Embryonic facial prominence (tissue), 1 donor: ENCODE results near the gene NPY5R.

ENCODE experiments used
- DNase-seq: peaks from one replicate; pipeline ENCODE4 v3.0.0-alpha.2; 2016; ENCODE audit errors: extremely low spot score

Gene NPY5R

GRCh38 chr4:163343604-163344146 is at the start of gene NPY5R:
NPY5R (plus strand) TSS chr4:163343892; CDS start chr4:163350274, 6,382 bp downstream.
- DNase-seq: no peak

- no peak for DNase-seq
Observed at GRCh38 chr4:163295138-163295537, 48.6 kb upstream of the NPY5R start.

GRCh38 chr4:163300445-163300844 is 43.2 kb upstream of the NPY5R start:
- no peak for DNase-seq

GRCh38 chr4:163303069-163303468 is 40.6 kb upstream of the NPY5R start:
- DNase-seq: no peak

GRCh38 chr4:163309466-163309865 is 34.2 kb upstream of the NPY5R start:
- DNase-seq: no peak

GRCh38 chr4:163317110-163317509 is 26.6 kb upstream of the NPY5R start:
- no peak for DNase-seq

GRCh38 chr4:163330916-163331628 is 12.6 kb upstream of the NPY5R start:
- no peak for DNase-seq

- DNase-seq: no peak
Observed at GRCh38 chr4:163331629-163332376, 11.9 kb upstream of the NPY5R start.

GRCh38 chr4:163332526-163333406 is 10.9 kb upstream of the NPY5R start, which contains the start of gene NPY1R:
NPY1R (minus strand) TSS chr4:163332596; CDS start chr4:163326554, 6,042 bp downstream.
- peak; percentile 24 for DNase-seq

- DNase-seq: no peak
Observed at GRCh38 chr4:163335384-163335783, 8.3 kb upstream of the NPY5R start.

GRCh38 chr4:163344147-163345125 is 744 bp downstream of the NPY5R start:
- no peak for DNase-seq

GRCh38 chr4:163350672-163351071 is 7.0 kb downstream of the NPY5R start:
- no peak for DNase-seq

GRCh38 chr4:163353054-163353453 is 9.4 kb downstream of the NPY5R start:
- DNase-seq: no peak

- DNase-seq: no peak
Observed at GRCh38 chr4:163356104-163356503, 12.4 kb downstream of the NPY5R start.

GRCh38 chr4:163367651-163368050 is 24.0 kb downstream of the NPY5R start:
- DNase-seq: no peak

- no peak for DNase-seq
Observed at GRCh38 chr4:163372029-163372428, 28.3 kb downstream of the NPY5R start.

- no peak for DNase-seq
Observed at GRCh38 chr4:163378661-163379060, 35.0 kb downstream of the NPY5R start.

GRCh38 chr4:163380703-163381102 is 37.0 kb downstream of the NPY5R start:
- DNase-seq: no peak

GRCh38 chr4:163382178-163382869 is 38.6 kb downstream of the NPY5R start:
- DNase-seq: no peak

- DNase-seq: no peak
Observed at GRCh38 chr4:163384434-163384833, 40.7 kb downstream of the NPY5R start.
